Lower leg skin (tissue), 3 donors: ENCODE results near the gene OR51T1.

Experiments
- POLR2A ChIP-seq, 2 donors: fragments of 450-650 bp; IDR thresholded peaks; one replicate each; pipeline ENCODE4 v1.6.1; 2016 to 2017; ENCODE audit warnings: antibody characterized with exemption in 2 of 2, mild to moderate bottlenecking in 1 of 2, moderate library complexity in 1 of 2
- TF ChIP-seq, protein P1 (sequence below), 3 donors: fragments of 450-650 bp; IDR thresholded peaks; one replicate each; pipeline ENCODE4 v1.5.1; 2016; ENCODE audit warnings: antibody characterized with exemption in 3 of 3, mild to moderate bottlenecking in 3 of 3, moderate library complexity in 2 of 3

DNA sequence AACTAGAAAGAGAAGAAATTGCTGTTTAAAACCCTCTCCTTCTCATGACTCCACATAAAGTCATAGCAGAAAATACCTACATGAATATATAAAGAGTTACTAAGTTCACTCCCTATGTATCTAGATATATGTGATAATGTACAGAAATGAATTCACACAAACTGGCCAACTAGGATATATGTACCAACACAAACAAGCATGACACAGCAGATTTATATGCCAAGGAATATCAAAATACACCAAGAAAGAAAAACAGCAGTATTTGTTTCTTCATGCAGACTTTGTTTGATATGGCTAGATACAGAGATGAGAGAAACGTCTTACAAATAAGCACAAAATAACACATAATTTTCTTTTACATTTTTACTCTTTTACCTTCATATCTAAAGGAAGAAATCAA lies 40.6 kb downstream of the OR51T1 start:
- TF ChIP-seq, protein P1, sequence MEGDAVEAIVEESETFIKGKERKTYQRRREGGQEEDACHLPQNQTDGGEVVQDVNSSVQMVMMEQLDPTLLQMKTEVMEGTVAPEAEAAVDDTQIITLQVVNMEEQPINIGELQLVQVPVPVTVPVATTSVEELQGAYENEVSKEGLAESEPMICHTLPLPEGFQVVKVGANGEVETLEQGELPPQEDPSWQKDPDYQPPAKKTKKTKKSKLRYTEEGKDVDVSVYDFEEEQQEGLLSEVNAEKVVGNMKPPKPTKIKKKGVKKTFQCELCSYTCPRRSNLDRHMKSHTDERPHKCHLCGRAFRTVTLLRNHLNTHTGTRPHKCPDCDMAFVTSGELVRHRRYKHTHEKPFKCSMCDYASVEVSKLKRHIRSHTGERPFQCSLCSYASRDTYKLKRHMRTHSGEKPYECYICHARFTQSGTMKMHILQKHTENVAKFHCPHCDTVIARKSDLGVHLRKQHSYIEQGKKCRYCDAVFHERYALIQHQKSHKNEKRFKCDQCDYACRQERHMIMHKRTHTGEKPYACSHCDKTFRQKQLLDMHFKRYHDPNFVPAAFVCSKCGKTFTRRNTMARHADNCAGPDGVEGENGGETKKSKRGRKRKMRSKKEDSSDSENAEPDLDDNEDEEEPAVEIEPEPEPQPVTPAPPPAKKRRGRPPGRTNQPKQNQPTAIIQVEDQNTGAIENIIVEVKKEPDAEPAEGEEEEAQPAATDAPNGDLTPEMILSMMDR (IDR thresholded peaks at IDR 0.05): no peak
- no peak for TF ChIP-seq POLR2A (IDR thresholded peaks at IDR 0.05)
